ENCODE data around the gene DDX50.
A peak's percentile ranks its signal among the peaks of the same experiment; 100 is the strongest.

DDX50 gene

GRCh38 chr10:68988530-68989316 lies 87.6 kb downstream of the DDX50 start, which contains the start of gene KIFBP:
Gene KIFBP, plus strand, starts transcription at chr10:68988803. Its CDS starts 30 bp downstream, at chr10:68988833.
- peak; percentile 88 for DNase-seq

GRCh38 chr10:68989317-68989990 lies 88.3 kb downstream of the DDX50 start:
- DNase-seq = no peak

GRCh38 chr10:68992636-68993440 lies 91.7 kb downstream of the DDX50 start:
- no peak for DNase-seq

Measured in stimulated activated CD8-positive, alpha-beta memory T cell treated with anti-CD3 and anti-CD28 coated beads, Interleukin-4, amount 100 ng/mL, for 48 hours (primary cell).